GM12878 (cell line): ENCODE results near the gene FBXL7. TPM values are rescaled to one million over a fixed set of nuclear protein-coding genes. Genes with fewer than 3 reads are reported as not detected.

Source experiments
- ATAC-seq: fragments of 200-7000 bp; cut with Tn5 transposase; 3 replicates; pipeline ENCODE4 v1.9.1; 2020; ENCODE audit warnings: mild to moderate bottlenecking, moderate library complexity
- BruUV-seq: library from RNA; stranded (reverse); fragments of 400-500 nt; replicated peaks from 2 replicates; lab custom pipeline; 2021; lab: Mats Ljungman, UMichigan
- CTCF ChIA-PET: fragments of 300-600 bp; sonication (Branson Sonifier 250); formaldehyde crosslinking; extraction: SDS; loops from one replicate; lab custom pipeline; 2021; ENCODE audit warnings: inconsistent platforms; lab: Yijun Ruan, JAX
- POLR2A ChIA-PET: fragments of 350-600 bp; formaldehyde crosslinking; extraction: SDS; loops from one replicate; lab custom pipeline; 2021; ENCODE audit warnings: inconsistent platforms; lab: Charles Lee
- RAD21 ChIA-PET: fragments of 300-600 bp; sonication (Branson Sonifier 250); formaldehyde crosslinking; loops from one replicate; lab custom pipeline; 2023; ENCODE audit warnings: antibody characterized with exemption; ENCODE audit not compliant: unreplicated experiment; lab: Charles Lee
- SMC1A ChIA-PET: fragments of 300-600 bp; sonication (Branson Sonifier 250); formaldehyde crosslinking; loops from one replicate; lab custom pipeline; 2023; ENCODE audit not compliant: unreplicated experiment, uncharacterized antibody; lab: Charles Lee
- DNase-seq: peaks from one replicate; pipeline ENCODE4 v3.0.0-alpha.2; 2011; ENCODE audit warnings: low read depth, low spot score
- FAIRE-seq: peaks from 3 replicates; lab custom pipeline; 2011; peaks lifted over from hg19 to GRCh38; lab: Jason Lieb, UNC
- H2AFZ ChIP-seq: 2 replicates; pipeline ENCODE4 v1.6.0; 2011; ENCODE audit warnings: low read depth, low read length, control low read depth; ENCODE audit not compliant: control insufficient read depth
- H3K27ac ChIP-seq: 2 replicates; pipeline ENCODE4 v1.5.1; 2011; ENCODE audit warnings: control low read depth; ENCODE audit not compliant: control insufficient read depth, insufficient read depth
- H3K27me3 ChIP-seq, 2 experiments: replicated peaks in 1 of 2; 2 replicates each; pipeline versions ENCODE4 v1.6.0 to v1.6.1; 2011; ENCODE audit warnings: low read length in 1 of 2; ENCODE audit not compliant: control insufficient read depth in 2 of 2, insufficient read depth in 2 of 2
- H3K36me3 ChIP-seq, 2 experiments: 2 replicates each; pipeline ENCODE4 v1.5.1; 2011; ENCODE audit warnings: low read length in 1 of 2; ENCODE audit not compliant: control insufficient read depth in 2 of 2, insufficient read depth in 2 of 2
- H3K4me1 ChIP-seq: 2 replicates; pipeline ENCODE4 v1.6.1; 2011; ENCODE audit warnings: mild to moderate bottlenecking, low read length, moderate library complexity, mixed read lengths; ENCODE audit not compliant: control insufficient read depth, insufficient read depth
- H3K4me2 ChIP-seq: 2 replicates; pipeline ENCODE4 v1.6.0; 2011; ENCODE audit warnings: control low read depth; ENCODE audit not compliant: control insufficient read depth, insufficient read depth
- H3K4me3 ChIP-seq: fragments of 200-600 bp; sonication (generic); 2 replicates; pipeline ENCODE4 v1.5.1; 2016
- H3K79me2 ChIP-seq: 2 replicates; pipeline ENCODE4 v1.6.0; 2011; ENCODE audit warnings: low read length; ENCODE audit not compliant: control insufficient read depth, insufficient read depth
- H3K9ac ChIP-seq: 2 replicates; pipeline ENCODE4 v1.8.0; 2011; ENCODE audit warnings: low read length, control low read depth, mixed read lengths; ENCODE audit not compliant: control insufficient read depth, insufficient read depth
- H3K9me3 ChIP-seq: replicated peaks from 3 replicates; pipeline ENCODE4 v1.5.1; 2011; ENCODE audit warnings: mild to moderate bottlenecking, low read length; ENCODE audit not compliant: control insufficient read depth, insufficient read depth
- H4K20me1 ChIP-seq: 2 replicates; pipeline ENCODE4 v1.6.0; 2011; ENCODE audit not compliant: control insufficient read depth, insufficient read depth
- ATF7 ChIP-seq: fragments of 450-650 bp; IDR thresholded peaks from 2 replicates; pipeline ENCODE4 v1.6.1; 2016; ENCODE audit warnings: low read depth, mild to moderate bottlenecking
- CHD1 ChIP-seq: IDR thresholded peaks from 2 replicates; pipeline ENCODE4 v1.6.1; 2012; ENCODE audit warnings: low read depth, low read length, improper control_type of control experiment
- FOS ChIP-seq: IDR thresholded peaks from 3 replicates; pipeline ENCODE4 v1.6.1; 2011; ENCODE audit warnings: borderline replicate concordance; ENCODE audit not compliant: insufficient read length; ENCODE audit errors: extremely low read depth
- KDM1A ChIP-seq: fragments of 200-600 bp; sonication (generic); IDR thresholded peaks from 2 replicates; pipeline ENCODE4 v1.6.1; 2016; ENCODE audit warnings: borderline replicate concordance
- KLF5 ChIP-seq: fragments of 450-650 bp; IDR thresholded peaks from 2 replicates; pipeline ENCODE4 v1.6.1; 2014; ENCODE audit warnings: mild to moderate bottlenecking; ENCODE audit not compliant: partially characterized antibody
- NR2C1 ChIP-seq: fragments of 450-650 bp; IDR thresholded peaks from 2 replicates; pipeline ENCODE4 v1.6.1; 2017; ENCODE audit warnings: antibody characterized with exemption, mild to moderate bottlenecking, moderate library complexity
- RBBP5 ChIP-seq: fragments of 200-600 bp; sonication (generic); conservative IDR thresholded peaks from 2 replicates; pipeline ENCODE4 v1.6.1; 2016
- RFX5 ChIP-seq: IDR thresholded peaks from 2 replicates; pipeline ENCODE4 v1.6.1; 2011; ENCODE audit warnings: low read depth, low read length, improper control_type of control experiment
- SMAD5 ChIP-seq: IDR thresholded peaks from 2 replicates; pipeline ENCODE4 v1.6.1; 2016; ENCODE audit warnings: antibody characterized with exemption, low read depth
- ZNF274 ChIP-seq: IDR thresholded peaks from one replicate; pipeline ENCODE4 v1.8.0; 2011; ENCODE audit not compliant: insufficient read length, insufficient read depth
- ZNF687 ChIP-seq: fragments of 450-650 bp; IDR thresholded peaks from 2 replicates; pipeline ENCODE4 v1.6.1; 2017; ENCODE audit warnings: mild to moderate bottlenecking, moderate library complexity
- WGBS: methylation state at CpG from one replicate; pipeline ENCODE4 v1.1.6; 2016; ENCODE audit warnings: low lambda C conversion rate; ENCODE audit not compliant: insufficient replicate concordance, insufficient coverage; ENCODE audit errors: missing lambda C conversion rate; 5-methylcytosine and 5-hydroxymethylcytosine counted together
- in situ Hi-C: fragments of 300-500 bp; cut with MboI; formaldehyde crosslinking; loops from 9 replicates; pipeline ENCODE4 v1.14.3; 2018; ENCODE audit warnings: mixed read lengths
- intact Hi-C: fragments of 100-400 bp; cut with micrococcal nuclease; formaldehyde crosslinking; loops from one replicate; pipeline ENCODE4 v1.14.2; 2022; ENCODE audit not compliant: unreplicated experiment
- polyA plus RNA-seq, 11 experiments: library from polyadenylated mRNA; depleted of rRNA in 4 of 11; unstranded in 6 of 11; stranded (reverse) in 5 of 11; fragments of >200 nt; fragmentation: Nextera tagmentation in 4 of 11; fragmentation: Illumina TruSeq in 1 of 11; extraction: Ambion mirVana in 4 of 11; extraction: Trizol in 1 of 11; gene quantifications; 1 replicate in 1 of 11; 2 replicates in 10 of 11; pipeline versions ENCODE4 v1.2.1 to v1.2.3, GENCODE V29; 2011 to 2016; ENCODE audit warnings: inconsistent platforms in 2 of 11, missing spikeins in 2 of 11, low read depth in 1 of 11
- total RNA-seq, 4 experiments: library from RNA; depleted of rRNA in 3 of 4; stranded (reverse); fragments of >200 nt in 3 of 4; fragmentation: Illumina TruSeq in 1 of 4; extraction: Trizol in 1 of 4; gene quantifications; 2 replicates each; pipeline versions ENCODE4 v1.2.1 to v1.2.3, GENCODE V29; 2013 to 2021
- TF ChIP-seq, protein P1 (sequence below): fragments of 450-650 bp; formaldehyde crosslinking; IDR thresholded peaks from 2 replicates; pipeline ENCODE4 v1.5.0; 2022; ENCODE audit warnings: mild to moderate bottlenecking, missing genetic modification characterization

Gene FBXL7
- total and polyA plus RNA-seq, 10 of the 15 experiments (the other 5 are each of a cell fraction or from before 2014, with no cell fraction given) = 0.03 to 0.44 (median 0.16) TPM

- no peak for DNase-seq
- Histone ChIP-seq H3K4me1 (no peaks in the 10 kb centered on the region), H4K20me1 (no peaks in the 10 kb centered on the region), H3K27ac (no peak overlapping the region), H3K79me2 (no peaks in the 10 kb centered on the region)
- CTCF ChIA-PET = no interaction called here
- intact Hi-C loops = no loop called here
- TF ChIP-seq, protein P1, sequence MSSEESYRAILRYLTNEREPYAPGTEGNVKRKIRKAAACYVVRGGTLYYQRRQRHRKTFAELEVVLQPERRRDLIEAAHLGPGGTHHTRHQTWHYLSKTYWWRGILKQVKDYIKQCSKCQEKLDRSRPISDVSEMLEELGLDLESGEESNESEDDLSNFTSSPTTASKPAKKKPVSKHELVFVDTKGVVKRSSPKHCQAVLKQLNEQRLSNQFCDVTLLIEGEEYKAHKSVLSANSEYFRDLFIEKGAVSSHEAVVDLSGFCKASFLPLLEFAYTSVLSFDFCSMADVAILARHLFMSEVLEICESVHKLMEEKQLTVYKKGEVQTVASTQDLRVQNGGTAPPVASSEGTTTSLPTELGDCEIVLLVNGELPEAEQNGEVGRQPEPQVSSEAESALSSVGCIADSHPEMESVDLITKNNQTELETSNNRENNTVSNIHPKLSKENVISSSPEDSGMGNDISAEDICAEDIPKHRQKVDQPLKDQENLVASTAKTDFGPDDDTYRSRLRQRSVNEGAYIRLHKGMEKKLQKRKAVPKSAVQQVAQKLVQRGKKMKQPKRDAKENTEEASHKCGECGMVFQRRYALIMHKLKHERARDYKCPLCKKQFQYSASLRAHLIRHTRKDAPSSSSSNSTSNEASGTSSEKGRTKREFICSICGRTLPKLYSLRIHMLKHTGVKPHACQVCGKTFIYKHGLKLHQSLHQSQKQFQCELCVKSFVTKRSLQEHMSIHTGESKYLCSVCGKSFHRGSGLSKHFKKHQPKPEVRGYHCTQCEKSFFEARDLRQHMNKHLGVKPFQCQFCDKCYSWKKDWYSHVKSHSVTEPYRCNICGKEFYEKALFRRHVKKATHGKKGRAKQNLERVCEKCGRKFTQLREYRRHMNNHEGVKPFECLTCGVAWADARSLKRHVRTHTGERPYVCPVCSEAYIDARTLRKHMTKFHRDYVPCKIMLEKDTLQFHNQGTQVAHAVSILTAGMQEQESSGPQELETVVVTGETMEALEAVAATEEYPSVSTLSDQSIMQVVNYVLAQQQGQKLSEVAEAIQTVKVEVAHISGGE = no peak
- TF ChIP-seq FOS (no peak), KLF5 (no peak), RBBP5 (no peak), NR2C1 (no peak), ZNF687 (no peak), ATF7 (no peak), SMAD5 (no peak), CHD1 (no peak), RFX5 (no peak), KDM1A (no peak), ZNF274 (no peak)
- TF ChIP-seq, all 136 proteins: peak for 0
- ChIA-PET RAD21 (no interaction called here), POLR2A (no interaction called here), SMC1A (no interaction called here)
- BruUV-seq = no TSS peak
- Histone ChIP-seq H3K4me2 (no peak overlapping the region), H3K4me3 (no peak overlapping the region), H3K9ac (no peak overlapping the region), H3K9me3 (no peaks in the 10 kb centered on the region), H2AFZ (no peak overlapping the region), H3K36me3 (no peaks in the 10 kb centered on the region), H3K27me3 (no peaks in the 10 kb centered on the region)
- no peak for ATAC-seq
- FAIRE-seq = no peak
- WGBS = 67% methylated on average over 4 of the region's 4 CpGs
- in situ Hi-C loops = no loop called here
These were observed 49.0 kb upstream of the FBXL7 start for GRCh38 chr5:15450949-15451348.
